HEK293 (cell line): ENCODE data around the gene C4orf50.

Experiments used
- CTCF ChIA-PET: fragments of 350-600 bp; formaldehyde crosslinking; extraction: SDS; loops from one replicate; lab custom pipeline; 2021; ENCODE audit warnings: antibody characterized with exemption; lab: Yijun Ruan, JAX
- POLR2A ChIA-PET: fragments of 300-600 bp; formaldehyde crosslinking; extraction: SDS; loops from one replicate; lab custom pipeline; 2020; ENCODE audit warnings: antibody characterized with exemption, inconsistent platforms; lab: Yijun Ruan, JAX
- H3K27ac ChIP-seq: fragments of 200-500 bp; sonication (Bioruptor generic); 2 replicates; pipeline ENCODE4 v1.5.1; 2014; ENCODE audit warnings: low read depth, low read length, control low read depth, inconsistent platforms; ENCODE audit errors: extremely low read depth
- H3K36me3 ChIP-seq, 2 experiments: fragments of 200-500 bp in 1 of 2; sonication (Bioruptor generic) in 1 of 2; 1 replicate in 1 of 2; 2 replicates in 1 of 2; pipeline ENCODE4 v1.5.1; 2014 to 2017; ENCODE audit warnings: inconsistent platforms in 2 of 2, low read length in 2 of 2; ENCODE audit not compliant: control insufficient read depth in 2 of 2, insufficient read depth in 1 of 2
- H3K4me1 ChIP-seq: fragments of 200-500 bp; sonication (Bioruptor generic); 2 replicates; pipeline ENCODE4 v1.5.1; 2014; ENCODE audit warnings: mild to moderate bottlenecking, low read length, inconsistent platforms; ENCODE audit not compliant: control insufficient read depth, insufficient read depth
- H3K4me3 ChIP-seq: 2 replicates; pipeline ENCODE4 v1.5.1; 2011; ENCODE audit warnings: low read depth, mild to moderate bottlenecking, control low read depth, low read length, moderate library complexity
- H3K9me3 ChIP-seq: fragments of 200-500 bp; sonication (Bioruptor generic); 2 replicates; pipeline ENCODE4 v1.5.1; 2014; ENCODE audit warnings: low read depth, low read length, inconsistent platforms; ENCODE audit not compliant: control insufficient read depth, insufficient read depth
- EGR2 ChIP-seq: fragments of 450-650 bp; formaldehyde crosslinking; IDR thresholded peaks from 2 replicates; pipeline ENCODE4 v1.5.1; 2016; ENCODE audit warnings: low read depth, missing biosample characterization, missing genetic modification characterization
- KLF10 ChIP-seq: fragments of 450-650 bp; IDR thresholded peaks from 2 replicates; pipeline ENCODE4 v1.5.1; 2018; ENCODE audit warnings: missing biosample characterization, mild to moderate bottlenecking, missing genetic modification characterization
- SCRT2 ChIP-seq: fragments of 450-650 bp; formaldehyde crosslinking; IDR thresholded peaks from 2 replicates; pipeline ENCODE4 v1.5.1; 2016; ENCODE audit warnings: missing biosample characterization, missing genetic modification characterization
- SP7 ChIP-seq: fragments of 450-650 bp; formaldehyde crosslinking; IDR thresholded peaks from 2 replicates; pipeline ENCODE4 v1.5.1; 2016; ENCODE audit warnings: missing biosample characterization, missing genetic modification characterization
- ZFHX2 ChIP-seq: fragments of 450-650 bp; formaldehyde crosslinking; conservative IDR thresholded peaks from 2 replicates; pipeline ENCODE4 v1.5.1; 2016; ENCODE audit warnings: missing biosample characterization, missing genetic modification characterization
- ZFP3 ChIP-seq: fragments of 450-650 bp; formaldehyde crosslinking; IDR thresholded peaks from 2 replicates; pipeline ENCODE4 v1.5.1; 2016; ENCODE audit warnings: low read depth, missing biosample characterization, missing genetic modification characterization
- ZIC2 ChIP-seq: fragments of 450-650 bp; formaldehyde crosslinking; IDR thresholded peaks from 2 replicates; pipeline ENCODE4 v1.5.1; 2016; ENCODE audit warnings: missing biosample characterization, missing genetic modification characterization
- ZNF132 ChIP-seq: fragments of 450-650 bp; formaldehyde crosslinking; IDR thresholded peaks from 2 replicates; pipeline ENCODE4 v1.5.1; 2017; ENCODE audit warnings: missing biosample characterization, missing genetic modification characterization, borderline replicate concordance
- ZNF292 ChIP-seq: fragments of 450-650 bp; formaldehyde crosslinking; IDR thresholded peaks from 2 replicates; pipeline ENCODE4 v1.5.1; 2016; ENCODE audit warnings: low read depth, missing biosample characterization, missing genetic modification characterization, borderline replicate concordance
- ZNF624 ChIP-seq: fragments of 450-650 bp; formaldehyde crosslinking; IDR thresholded peaks from 2 replicates; pipeline ENCODE4 v1.5.1; 2017; ENCODE audit warnings: missing biosample characterization, missing genetic modification characterization
- ZNF626 ChIP-seq: fragments of 450-650 bp; sonication (Bioruptor Pico); formaldehyde crosslinking; IDR thresholded peaks from 2 replicates; pipeline ENCODE4 v1.5.1; 2018; ENCODE audit warnings: missing biosample characterization, missing genetic modification characterization, inconsistent platforms
- ZNF629 ChIP-seq: fragments of 450-650 bp; formaldehyde crosslinking; IDR thresholded peaks from 2 replicates; pipeline ENCODE4 v1.5.1; 2017; ENCODE audit warnings: missing biosample characterization, missing genetic modification characterization
- ZNF707 ChIP-seq: fragments of 450-650 bp; formaldehyde crosslinking; IDR thresholded peaks from 2 replicates; pipeline ENCODE4 v1.5.1; 2016; ENCODE audit warnings: missing biosample characterization, missing genetic modification characterization
- TF ChIP-seq, protein P1 (sequence below): fragments of 450-650 bp; formaldehyde crosslinking; conservative IDR thresholded peaks from 2 replicates; pipeline ENCODE4 v1.5.1; 2016; ENCODE audit warnings: low read depth, missing biosample characterization, missing genetic modification characterization
- TF ChIP-seq, protein P2 (sequence below): fragments of 450-650 bp; formaldehyde crosslinking; IDR thresholded peaks from 2 replicates; pipeline ENCODE4 v1.5.1; 2016; ENCODE audit warnings: missing biosample characterization, missing genetic modification characterization

The C4orf50 gene

DNA sequence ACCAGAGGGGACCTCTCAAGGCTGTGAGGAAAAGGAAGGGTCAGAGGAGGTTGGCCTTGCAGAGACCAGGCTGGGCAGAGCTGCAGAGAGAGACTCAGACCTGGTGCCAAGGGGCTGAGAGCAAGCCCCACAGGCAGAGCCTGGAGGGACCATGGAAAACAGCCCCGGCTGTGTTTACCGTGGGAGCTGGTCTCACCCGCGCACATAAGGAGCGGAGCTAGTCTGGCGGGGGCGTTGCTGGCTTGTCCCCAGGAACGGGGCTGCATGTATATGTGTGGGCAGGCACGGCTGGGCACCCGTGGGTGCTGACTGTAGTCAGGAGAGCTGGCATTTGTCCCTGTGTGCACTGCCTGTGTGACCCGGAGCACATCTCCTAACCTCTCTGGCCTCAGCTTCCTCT is 45.7 kb downstream of the C4orf50 start:
- no peaks in the 10 kb centered on the region for H3K9me3 ChIP-seq
- ChIA-PET POLR2A (no interaction called here), CTCF (no interaction called here)
- H3K4me1 ChIP-seq: no peaks in the 10 kb centered on the region
- TF ChIP-seq ZFHX2: peak; percentile 90
- TF ChIP-seq ZNF132 (tag by site-specific recombination): no peak
- peak; percentile 88 for TF ChIP-seq EGR2 (tag by site-specific recombination)
- H3K4me3 ChIP-seq: no peak overlapping the region
- H3K36me3 ChIP-seq: no peaks in the 10 kb centered on the region
- H3K27ac ChIP-seq: no peak overlapping the region

GRCh38 chr4:5971078-5971450 is 47.2 kb downstream of the C4orf50 start:
- H3K27ac ChIP-seq: no peak overlapping the region
- no peaks in the 10 kb centered on the region for H3K4me1 ChIP-seq
- ChIA-PET CTCF (no interaction called here), POLR2A (no interaction called here)
- H3K9me3 ChIP-seq: no peaks in the 10 kb centered on the region
- H3K4me3 ChIP-seq: no peak overlapping the region
- TF ChIP-seq ZNF629 (tag by site-specific recombination): no peak
- no peak for TF ChIP-seq ZNF626 (tag by site-specific recombination)
- TF ChIP-seq KLF10: 0 out of 2 replicates have a peak, but pooled peaks have one; percentile 26
- H3K36me3 ChIP-seq: no peaks in the 10 kb centered on the region

GRCh38 chr4:5970381-5971077 is 47.7 kb downstream of the C4orf50 start:
- no peak overlapping the region for H3K4me3 ChIP-seq
- CTCF ChIA-PET: no interaction called here
- no peaks in the 10 kb centered on the region for H3K36me3 ChIP-seq
- POLR2A ChIA-PET: no interaction called here
- H3K9me3 ChIP-seq: no peaks in the 10 kb centered on the region
- no peaks in the 10 kb centered on the region for H3K4me1 ChIP-seq
- H3K27ac ChIP-seq: no peak overlapping the region
- TF ChIP-seq ZFP3 (tag by site-specific recombination) (no peak), ZIC2 (tag by site-specific recombination) (peak; percentile 62)

GRCh38 chr4:5969777-5970176 is 48.5 kb downstream of the C4orf50 start:
- Histone ChIP-seq H3K27ac (no peak overlapping the region), H3K4me1 (no peaks in the 10 kb centered on the region), H3K36me3 (no peaks in the 10 kb centered on the region), H3K4me3 (no peak overlapping the region), H3K9me3 (no peaks in the 10 kb centered on the region)
- TF ChIP-seq ZNF624 (tag by site-specific recombination): no peak
- TF ChIP-seq ZNF292 (tag by site-specific recombination): no peak
- TF ChIP-seq, protein P1, sequence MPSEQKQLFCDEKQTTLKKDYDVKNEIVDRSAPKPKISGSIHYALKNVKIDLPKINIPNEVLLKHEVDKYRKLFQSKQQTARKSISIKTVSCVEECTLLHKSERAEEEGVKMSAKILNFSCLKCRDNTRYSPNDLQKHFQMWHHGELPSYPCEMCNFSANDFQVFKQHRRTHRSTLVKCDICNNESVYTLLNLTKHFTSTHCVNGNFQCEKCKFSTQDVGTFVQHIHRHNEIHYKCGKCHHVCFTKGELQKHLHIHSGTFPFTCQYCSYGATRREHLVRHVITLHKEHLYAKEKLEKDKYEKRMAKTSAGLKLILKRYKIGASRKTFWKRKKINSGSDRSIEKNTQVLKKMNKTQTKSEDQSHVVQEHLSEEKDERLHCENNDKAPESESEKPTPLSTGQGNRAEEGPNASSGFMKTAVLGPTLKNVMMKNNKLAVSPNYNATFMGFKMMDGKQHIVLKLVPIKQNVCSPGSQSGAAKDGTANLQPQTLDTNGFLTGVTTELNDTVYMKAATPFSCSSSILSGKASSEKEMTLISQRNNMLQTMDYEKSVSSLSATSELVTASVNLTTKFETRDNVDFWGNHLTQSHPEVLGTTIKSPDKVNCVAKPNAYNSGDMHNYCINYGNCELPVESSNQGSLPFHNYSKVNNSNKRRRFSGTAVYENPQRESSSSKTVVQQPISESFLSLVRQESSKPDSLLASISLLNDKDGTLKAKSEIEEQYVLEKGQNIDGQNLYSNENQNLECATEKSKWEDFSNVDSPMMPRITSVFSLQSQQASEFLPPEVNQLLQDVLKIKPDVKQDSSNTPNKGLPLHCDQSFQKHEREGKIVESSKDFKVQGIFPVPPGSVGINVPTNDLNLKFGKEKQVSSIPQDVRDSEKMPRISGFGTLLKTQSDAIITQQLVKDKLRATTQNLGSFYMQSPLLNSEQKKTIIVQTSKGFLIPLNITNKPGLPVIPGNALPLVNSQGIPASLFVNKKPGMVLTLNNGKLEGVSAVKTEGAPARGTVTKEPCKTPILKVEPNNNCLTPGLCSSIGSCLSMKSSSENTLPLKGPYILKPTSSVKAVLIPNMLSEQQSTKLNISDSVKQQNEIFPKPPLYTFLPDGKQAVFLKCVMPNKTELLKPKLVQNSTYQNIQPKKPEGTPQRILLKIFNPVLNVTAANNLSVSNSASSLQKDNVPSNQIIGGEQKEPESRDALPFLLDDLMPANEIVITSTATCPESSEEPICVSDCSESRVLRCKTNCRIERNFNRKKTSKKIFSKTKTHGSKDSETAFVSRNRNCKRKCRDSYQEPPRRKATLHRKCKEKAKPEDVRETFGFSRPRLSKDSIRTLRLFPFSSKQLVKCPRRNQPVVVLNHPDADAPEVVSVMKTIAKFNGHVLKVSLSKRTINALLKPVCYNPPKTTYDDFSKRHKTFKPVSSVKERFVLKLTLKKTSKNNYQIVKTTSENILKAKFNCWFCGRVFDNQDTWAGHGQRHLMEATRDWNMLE (tag by site-specific recombination): no peak
- no peak for TF ChIP-seq SCRT2
- TF ChIP-seq, protein P2, sequence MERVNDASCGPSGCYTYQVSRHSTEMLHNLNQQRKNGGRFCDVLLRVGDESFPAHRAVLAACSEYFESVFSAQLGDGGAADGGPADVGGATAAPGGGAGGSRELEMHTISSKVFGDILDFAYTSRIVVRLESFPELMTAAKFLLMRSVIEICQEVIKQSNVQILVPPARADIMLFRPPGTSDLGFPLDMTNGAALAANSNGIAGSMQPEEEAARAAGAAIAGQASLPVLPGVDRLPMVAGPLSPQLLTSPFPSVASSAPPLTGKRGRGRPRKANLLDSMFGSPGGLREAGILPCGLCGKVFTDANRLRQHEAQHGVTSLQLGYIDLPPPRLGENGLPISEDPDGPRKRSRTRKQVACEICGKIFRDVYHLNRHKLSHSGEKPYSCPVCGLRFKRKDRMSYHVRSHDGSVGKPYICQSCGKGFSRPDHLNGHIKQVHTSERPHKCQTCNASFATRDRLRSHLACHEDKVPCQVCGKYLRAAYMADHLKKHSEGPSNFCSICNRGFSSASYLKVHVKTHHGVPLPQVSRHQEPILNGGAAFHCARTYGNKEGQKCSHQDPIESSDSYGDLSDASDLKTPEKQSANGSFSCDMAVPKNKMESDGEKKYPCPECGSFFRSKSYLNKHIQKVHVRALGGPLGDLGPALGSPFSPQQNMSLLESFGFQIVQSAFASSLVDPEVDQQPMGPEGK (tag by site-specific recombination): no peak
- no peak for TF ChIP-seq ZNF707
- no peak for TF ChIP-seq SP7 (tag by site-specific recombination)
- ChIA-PET POLR2A (no interaction called here), CTCF (no interaction called here)
